Right renal pelvis (tissue), 4 donors: ENCODE measurements around the gene LYRM2. TPM values are rescaled to one million over a fixed set of nuclear protein-coding genes. Genes with fewer than 3 reads are reported as not detected.
"Not testable (repeated sequence)": the region's sequence is repeated elsewhere in the genome, so short reads cannot be mapped to it uniquely, and the experiment has no call there.

Experiments
- DNase-seq, 4 donors: peaks; one replicate each; pipeline ENCODE4 v3.0.0-alpha.2; 2013; ENCODE audit warnings: low read depth in 4 of 4, low spot score in 3 of 4, missing footprints in 1 of 4
- polyA plus RNA-seq, 4 donors: library from polyadenylated mRNA; unstranded; fragments of 120-200 nt; gene quantifications; one replicate each; pipeline ENCODE4 v1.2.1, GENCODE V29; 2013; ENCODE audit not compliant: insufficient read length in 4 of 4

Gene LYRM2
- polyA plus RNA-seq, 4 donors = 41.7 to 58.3 (median 54.4) TPM

DNA sequence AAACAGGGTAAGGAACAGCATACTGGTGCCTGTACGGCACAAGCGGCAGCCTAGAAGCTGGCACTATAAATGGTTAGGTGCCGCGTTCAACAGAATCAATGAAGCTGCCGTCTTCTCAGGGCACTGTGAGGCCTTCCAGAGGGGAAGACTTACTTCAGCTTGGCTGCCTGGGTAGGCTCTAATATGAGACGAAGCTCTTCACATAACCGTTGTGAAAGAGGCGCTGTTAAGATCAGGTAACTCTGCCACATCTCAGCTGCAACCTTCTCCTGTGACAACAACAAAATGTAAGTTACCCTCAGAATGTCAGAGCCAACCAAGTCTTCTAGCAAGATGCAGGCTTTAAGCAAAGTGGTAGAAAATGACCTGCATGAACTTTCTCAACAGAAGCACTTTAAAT is 12.0 kb upstream of the LYRM2 start:
- no peak for DNase-seq

- no peak for DNase-seq
These were observed 11.1 kb upstream of the LYRM2 start for GRCh38 chr6:89649682-89650081.

GRCh38 chr6:89644864-89645263 is 6.3 kb upstream of the LYRM2 start:
- DNase-seq = no peak

- DNase-seq = no peak
These were observed 4.9 kb upstream of the LYRM2 start for GRCh38 chr6:89643406-89643805.

DNA sequence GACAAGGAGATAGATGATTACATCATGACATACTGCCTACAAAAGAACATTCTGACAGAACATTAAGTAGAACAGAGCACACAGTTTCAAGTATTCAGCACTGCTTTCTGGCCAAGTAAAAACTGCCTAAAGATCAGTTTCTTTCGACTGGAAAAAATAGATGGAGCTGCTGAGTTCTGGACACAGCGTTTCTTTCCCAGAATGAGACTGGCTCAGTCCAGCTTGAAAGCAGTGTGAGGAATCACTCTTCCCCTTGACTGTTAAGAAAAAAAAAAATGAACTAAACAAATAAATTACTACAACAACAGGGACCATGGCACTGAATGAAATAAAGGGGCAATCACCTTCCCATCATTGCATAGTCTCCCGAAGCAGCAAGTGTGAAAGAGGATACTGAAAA is 4.4 kb upstream of the LYRM2 start:
- DNase-seq = no peak

GRCh38 chr6:89641581-89641980 is 3.0 kb upstream of the LYRM2 start:
- DNase-seq = not testable (repeated sequence)

GRCh38 chr6:89640804-89641203 is 2.3 kb upstream of the LYRM2 start:
- no peak for DNase-seq

DNA sequence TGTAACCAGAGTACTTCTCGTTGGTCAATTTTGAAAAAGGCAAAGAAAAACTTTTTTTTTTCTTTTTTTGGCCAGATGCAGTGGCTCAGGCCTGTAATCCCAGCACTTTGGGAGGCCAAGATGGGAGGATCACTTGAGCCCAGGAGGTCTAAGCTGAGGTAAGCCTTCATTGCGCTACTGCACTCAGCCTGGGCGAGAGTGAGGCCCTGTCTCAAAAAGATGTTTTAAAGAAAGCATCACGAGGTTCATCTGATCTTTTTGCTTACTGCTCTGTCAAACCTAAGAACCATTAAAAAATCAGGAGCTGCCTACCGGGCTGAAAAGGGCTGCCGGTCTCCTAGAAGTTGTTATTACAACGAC is 607 bp downstream of the LYRM2 start:
- DNase-seq = peak in 1 of 4 donors; percentile 4

DNA sequence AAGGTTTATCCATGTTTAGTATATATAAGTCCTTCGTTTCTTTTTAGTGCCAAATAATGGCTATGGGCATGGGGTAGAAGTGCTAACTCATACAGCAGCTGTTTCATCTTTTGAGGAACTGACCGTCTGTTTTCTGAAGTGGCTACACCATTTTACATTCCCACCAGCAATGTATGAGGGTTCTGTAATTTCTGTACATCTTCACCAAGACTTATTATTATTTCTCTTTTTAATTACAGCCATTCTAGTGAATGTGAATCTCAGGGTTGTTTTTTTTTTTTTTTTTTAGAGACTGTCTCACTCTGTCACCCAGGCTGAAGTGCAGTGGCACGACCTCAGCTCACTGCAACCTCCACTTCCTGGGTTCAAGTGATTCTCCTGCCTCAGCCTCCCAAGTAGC is 2.1 kb downstream of the LYRM2 start:
- not testable (repeated sequence) for DNase-seq

DNA sequence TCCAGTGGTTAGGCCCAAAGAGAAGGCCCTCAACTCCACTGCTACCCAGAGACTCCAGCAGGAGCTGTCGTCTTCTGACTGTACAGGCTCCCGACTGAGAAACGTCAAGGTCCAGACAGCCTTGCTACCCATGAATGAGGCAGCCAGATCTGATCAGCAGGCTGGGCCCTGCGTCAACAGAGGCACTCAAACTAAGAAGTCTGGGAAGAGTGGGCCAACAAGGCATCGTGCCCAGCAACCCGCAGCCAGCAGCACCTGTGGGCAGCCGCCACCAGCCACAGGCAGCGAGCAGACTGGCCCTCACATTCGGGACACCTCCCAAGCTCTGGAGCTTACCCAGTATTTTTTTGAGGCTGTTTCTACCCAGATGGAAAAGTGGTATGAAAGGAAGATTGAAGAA is 8.1 kb downstream of the LYRM2 start:
- DNase-seq = no peak

GRCh38 chr6:89623749-89624148 is 14.8 kb downstream of the LYRM2 start:
- no peak for DNase-seq

- DNase-seq = no peak
These were observed 19.0 kb downstream of the LYRM2 start for GRCh38 chr6:89619567-89619966.

- DNase-seq = no peak
These were observed 20.5 kb downstream of the LYRM2 start for GRCh38 chr6:89618026-89618425.

GRCh38 chr6:89616531-89616930 is 22.0 kb downstream of the LYRM2 start:
- DNase-seq = no peak

DNA sequence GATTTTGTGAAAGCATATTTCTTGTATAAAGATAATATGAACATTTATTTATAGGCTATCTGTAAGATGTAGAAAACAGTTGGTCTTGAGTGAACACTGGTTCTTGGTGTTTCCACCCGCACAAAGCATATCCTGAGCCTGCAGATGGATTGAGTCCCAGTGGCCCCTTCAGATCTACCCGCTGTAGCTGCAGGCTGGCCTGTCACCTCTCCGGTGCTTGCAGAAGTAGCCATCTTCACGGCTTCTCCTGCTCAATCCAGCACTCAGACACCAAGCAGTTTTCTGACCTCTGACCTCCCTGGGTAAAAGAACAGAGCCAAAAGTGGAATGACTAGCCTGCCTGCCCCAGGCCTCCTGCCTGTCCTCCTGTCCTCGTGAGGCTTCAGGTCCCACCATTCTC is 22.7 kb downstream of the LYRM2 start:
- DNase-seq = no peak

DNA sequence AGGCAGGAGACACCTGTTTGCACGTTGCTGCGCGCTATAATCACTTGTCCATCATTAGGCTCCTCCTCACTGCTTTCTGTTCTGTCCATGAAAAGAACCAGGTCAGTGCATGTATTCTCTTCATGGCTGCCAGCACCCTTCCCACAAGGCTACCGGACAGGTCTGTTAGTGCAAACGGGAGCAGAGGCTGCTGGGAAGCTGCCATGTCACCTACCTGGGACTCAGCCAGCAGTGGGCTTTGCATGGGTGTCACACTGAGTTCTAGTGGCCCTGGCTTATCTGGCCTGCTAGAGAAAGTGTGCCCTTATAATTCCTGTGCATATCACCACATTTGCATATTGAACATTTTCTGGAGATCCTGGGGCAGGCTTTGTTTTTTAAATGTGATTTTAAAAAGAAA is 24.8 kb downstream of the LYRM2 start:
- DNase-seq = no peak

GRCh38 chr6:89612121-89612520 is 26.4 kb downstream of the LYRM2 start:
- DNase-seq = no peak

DNA sequence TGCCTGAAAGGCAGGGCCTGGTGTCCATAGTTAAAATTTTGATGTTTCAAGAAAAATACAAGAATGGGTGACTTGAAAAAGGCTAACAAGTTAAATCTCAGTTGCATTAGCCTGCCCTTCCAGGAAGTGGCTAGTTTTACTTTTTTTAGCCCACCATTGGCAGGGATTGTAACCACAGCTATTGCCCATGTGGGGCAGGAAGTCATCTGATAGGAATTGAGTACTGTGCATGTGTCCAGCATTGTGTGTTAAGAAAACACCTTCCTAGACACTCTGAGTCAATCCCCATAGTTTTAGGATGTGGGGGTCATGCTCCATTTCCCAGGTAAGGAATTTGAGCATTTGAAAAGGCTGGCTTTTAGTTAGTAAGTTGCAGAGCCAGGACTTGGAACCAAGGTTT is 26.9 kb downstream of the LYRM2 start:
- DNase-seq = no peak

DNA sequence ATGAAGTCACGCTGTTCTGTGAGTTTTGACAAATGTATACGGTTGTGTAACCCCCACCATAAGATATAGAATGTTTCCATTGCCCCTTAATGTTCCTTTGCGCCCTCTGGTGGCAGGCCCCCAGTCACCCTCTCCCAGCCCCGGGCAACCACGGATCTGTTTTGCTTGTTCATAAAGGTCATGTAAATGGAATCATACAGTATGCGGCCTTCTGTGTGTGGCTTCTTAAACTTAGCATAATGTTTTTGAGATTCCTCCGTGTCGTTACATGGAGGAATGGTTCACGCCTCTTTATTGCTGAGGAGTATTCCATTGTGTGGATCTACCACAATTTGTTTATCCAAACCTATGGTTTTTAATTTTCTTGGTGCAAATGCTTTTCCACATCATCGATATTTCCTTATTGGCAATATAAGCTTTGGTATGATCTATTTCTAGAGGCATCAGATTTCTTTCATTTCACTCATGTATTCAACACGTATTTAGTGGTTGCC is 28.4 kb downstream of the LYRM2 start:
- no peak for DNase-seq

- DNase-seq = no peak
These were observed 32.7 kb downstream of the LYRM2 start for GRCh38 chr6:89605861-89606260.

DNA sequence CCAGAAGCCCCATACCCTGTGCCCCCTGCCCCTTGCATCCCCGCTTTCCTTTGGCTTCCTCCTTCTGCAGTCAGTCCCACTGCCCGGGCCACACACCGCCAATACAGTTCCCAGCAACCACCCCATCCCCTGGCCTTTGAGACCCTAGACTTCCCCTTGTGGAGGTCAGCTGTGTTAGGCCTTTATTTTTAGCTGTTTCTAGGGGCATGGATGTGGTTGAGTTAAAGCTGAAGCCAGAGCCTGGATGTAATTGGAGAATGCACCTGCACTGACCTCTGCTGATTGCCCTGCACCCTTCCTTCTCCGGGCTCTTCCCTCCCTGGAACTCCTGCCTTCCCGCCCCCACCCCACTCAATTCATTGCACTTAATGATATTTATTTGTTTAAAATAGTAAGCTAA is 33.9 kb downstream of the LYRM2 start:
- no peak for DNase-seq

- peak in 2 of 4 donors; percentile 37 to 39 for DNase-seq
These were observed 36.4 kb downstream of the LYRM2 start for GRCh38 chr6:89602166-89602565.

GRCh38 chr6:89599727-89600126 is 38.8 kb downstream of the LYRM2 start:
- DNase-seq = no peak

GRCh38 chr6:89597988-89598387 is 40.6 kb downstream of the LYRM2 start:
- no peak for DNase-seq
